Activated T-helper 1 cell treated with Interleukin-2 at 50 U/mL for 16 hours (primary cell): Measurements from ENCODE around the gene MAP2K6.
"Not testable (repeated sequence)": the region's sequence is repeated elsewhere in the genome, so short reads cannot be mapped to it uniquely, and the experiment has no call there.

ENCODE experiments used
- DNase-seq: peaks from one replicate; pipeline ENCODE4 v3.0.0-alpha.2; 2020; ENCODE audit warnings: low read depth

MAP2K6 gene

GRCh38 chr17:69457603-69458002 lies 43.1 kb downstream of the MAP2K6 start:
- no peak for DNase-seq

- DNase-seq = no peak
These were observed 46.7 kb downstream of the MAP2K6 start for GRCh38 chr17:69460963-69461922.

GRCh38 chr17:69461951-69462369 lies 47.5 kb downstream of the MAP2K6 start:
- DNase-seq = no peak

DNA sequence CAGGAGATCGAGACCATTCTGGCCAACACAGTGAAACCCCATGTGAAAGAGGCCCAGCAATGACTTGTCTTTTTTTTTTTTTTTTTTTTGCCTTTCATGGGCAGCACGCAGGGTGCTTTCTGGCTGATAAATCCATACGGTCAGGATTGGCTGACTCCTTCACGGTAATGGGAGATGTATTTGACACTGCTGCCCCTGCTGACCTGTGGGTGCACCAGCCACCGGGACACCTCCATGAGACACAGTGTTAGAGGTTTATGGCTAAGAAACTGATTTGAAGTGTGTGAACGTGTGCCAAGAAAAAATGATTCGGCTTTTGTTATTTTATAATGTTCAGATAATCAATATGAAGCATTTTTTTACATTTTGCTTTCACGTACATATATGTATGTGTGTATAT lies 48.4 kb downstream of the MAP2K6 start:
- DNase-seq = no peak

GRCh38 chr17:69466451-69466850 lies 52.0 kb downstream of the MAP2K6 start:
- DNase-seq = no peak

- DNase-seq = no peak
These were observed 52.6 kb downstream of the MAP2K6 start for GRCh38 chr17:69466905-69467667.

- DNase-seq = no peak
These were observed 53.7 kb downstream of the MAP2K6 start for GRCh38 chr17:69468207-69468606.

DNA sequence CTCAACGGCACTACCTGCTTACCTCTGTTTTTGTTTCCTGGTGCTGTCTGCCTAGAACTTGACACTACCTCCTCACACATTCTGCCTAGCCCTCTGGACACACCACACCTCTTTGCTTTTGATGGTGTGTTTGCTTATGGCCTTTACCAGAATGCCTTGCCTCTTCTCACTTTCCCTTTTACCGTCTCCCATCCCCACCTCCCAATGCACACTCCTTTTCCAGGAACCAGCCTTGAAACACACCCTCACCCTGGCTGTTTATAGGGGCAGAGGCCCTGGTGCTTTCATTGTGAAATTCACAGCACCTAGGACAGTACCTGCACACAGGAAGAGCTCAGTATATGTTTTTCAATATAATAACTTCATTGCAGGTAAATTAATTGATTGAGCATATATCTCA lies 56.2 kb downstream of the MAP2K6 start:
- DNase-seq = no peak

DNA sequence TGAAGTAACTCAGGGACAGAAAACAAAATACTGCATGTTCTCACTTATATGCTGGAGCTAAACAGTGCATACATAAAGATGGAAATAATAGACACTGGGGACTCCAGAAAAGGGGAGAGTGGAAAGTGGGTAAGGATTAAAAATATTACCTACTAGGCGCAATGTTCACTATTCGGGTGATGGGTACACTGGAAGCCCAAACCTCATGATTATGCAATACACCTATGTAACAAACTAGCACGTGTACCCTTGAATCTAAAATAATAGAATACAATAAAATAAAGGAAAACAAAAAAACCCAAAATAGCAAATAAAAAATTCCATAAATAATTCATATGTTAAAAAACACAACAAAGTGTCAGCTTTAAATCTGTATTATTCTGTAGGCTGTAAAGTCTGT lies 56.9 kb downstream of the MAP2K6 start:
- no peak for DNase-seq

DNA sequence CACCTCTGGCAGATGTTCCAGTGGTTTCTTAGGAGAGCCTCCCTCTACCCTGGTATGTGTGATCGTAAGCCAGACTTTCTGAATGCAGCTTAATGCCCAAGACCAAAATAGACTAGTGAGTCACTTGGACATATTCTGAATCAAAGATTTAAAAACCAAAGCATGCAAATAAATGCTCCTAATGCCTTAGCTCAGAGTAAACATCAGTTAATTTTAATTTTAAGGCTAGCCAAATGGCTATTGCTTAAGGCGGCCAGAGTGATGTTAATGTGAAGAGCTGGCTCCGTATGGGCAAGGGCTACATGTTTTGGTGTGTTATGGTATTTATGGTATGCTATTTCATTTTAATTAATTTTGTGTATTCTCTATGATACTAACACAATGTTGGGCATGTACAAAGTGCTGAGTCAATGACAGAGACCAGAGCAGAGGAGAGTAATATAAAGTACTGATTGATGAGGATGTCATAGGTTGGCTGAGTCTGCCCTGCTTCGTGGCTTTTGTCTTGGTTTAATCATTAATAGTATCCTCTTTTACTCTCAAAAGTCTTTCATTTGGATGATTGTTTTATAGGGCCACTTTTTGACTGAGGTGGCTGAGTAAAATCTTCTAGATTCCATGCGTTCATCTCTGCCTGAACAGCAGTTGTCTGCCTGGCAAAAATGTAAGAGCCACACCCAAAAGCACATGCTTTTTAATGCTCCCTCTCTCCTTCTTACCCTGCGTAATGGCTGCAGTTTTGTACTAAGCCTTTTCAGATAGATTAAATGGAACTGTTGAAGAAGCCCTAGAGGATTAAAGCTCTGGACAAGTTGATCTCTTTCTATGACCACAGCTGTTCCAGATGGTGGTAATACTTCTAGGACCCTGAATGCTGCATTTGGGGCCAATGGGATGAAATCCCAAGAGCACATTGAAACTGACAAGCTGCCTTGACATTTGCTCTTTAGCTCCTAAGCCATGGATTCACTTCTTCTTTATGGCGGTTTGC lies 59.6 kb downstream of the MAP2K6 start:
- no peak for DNase-seq

DNA sequence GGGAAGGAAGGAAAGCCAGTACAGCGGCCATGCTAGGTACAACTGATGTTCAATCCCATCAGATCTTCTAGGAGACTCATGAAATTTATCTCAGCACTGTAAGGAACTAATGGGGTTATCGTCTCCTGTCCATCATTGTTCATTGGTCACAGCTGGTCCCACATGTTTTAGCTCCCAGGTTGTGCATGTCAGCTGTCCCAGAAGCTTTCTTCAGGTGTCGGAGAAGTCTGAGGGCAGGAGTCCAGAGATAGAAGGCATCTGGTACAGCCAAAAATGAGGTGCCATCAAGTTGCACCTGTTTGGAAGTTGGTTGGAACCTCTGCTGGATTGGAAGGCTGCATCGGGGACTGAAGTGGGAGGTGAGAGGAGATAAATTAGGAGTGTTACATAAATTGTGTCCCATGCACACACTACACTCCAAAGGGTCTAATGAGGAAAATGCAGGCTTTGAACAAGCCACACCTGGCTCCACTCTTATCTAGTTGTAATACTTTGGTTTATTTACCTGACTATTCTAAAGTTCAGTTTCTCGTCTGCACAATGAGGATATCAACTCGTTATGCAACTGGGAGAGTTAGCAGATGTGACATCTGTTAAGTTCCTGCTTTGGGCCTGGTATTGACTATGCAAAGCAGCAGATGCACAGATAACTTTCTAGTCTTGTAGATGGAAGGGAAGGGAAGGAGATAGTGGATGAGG lies 62.9 kb downstream of the MAP2K6 start:
- no peak for DNase-seq

DNA sequence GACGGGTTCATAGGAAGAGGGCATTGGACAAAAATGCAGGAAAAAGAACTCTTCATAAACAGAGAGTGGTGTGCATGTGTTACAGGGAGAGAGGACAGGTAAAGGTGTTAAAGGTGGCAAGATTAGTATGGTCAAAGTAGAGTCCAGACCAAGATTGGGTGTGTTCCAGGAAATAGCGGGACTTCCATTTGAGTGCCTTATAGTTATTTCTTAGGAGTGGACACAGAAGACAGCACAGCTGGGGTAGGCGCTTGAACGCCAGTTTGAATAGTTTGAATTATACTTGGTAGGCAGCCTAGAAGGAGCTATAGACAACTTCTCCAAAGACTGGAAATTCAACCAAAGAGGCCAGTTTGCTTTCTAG lies 63.4 kb downstream of the MAP2K6 start:
- no peak for DNase-seq

DNA sequence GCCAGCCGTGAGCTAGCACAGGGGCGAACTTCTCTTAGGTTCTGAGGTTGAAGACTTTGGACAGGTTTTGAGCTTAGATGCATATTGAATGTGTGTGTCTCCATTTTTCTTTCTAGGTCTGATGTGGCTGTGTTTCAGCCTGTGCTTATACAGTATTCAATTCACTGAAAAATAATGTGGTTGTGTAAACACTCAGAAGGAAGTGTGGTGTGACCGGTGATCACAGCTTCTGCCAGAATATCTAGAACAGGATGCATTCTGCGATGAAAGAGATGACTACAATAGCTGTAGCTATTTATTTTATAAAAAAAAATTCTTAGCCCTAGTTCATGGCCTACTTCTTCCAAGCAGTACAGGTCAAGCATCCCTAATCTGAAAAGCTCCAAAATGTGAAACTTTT lies 64.4 kb downstream of the MAP2K6 start:
- DNase-seq = no peak

- DNase-seq = not testable (repeated sequence)
These were observed 65.3 kb downstream of the MAP2K6 start for GRCh38 chr17:69479756-69480155.

- no peak for DNase-seq
These were observed 65.7 kb downstream of the MAP2K6 start for GRCh38 chr17:69480245-69480644.

DNA sequence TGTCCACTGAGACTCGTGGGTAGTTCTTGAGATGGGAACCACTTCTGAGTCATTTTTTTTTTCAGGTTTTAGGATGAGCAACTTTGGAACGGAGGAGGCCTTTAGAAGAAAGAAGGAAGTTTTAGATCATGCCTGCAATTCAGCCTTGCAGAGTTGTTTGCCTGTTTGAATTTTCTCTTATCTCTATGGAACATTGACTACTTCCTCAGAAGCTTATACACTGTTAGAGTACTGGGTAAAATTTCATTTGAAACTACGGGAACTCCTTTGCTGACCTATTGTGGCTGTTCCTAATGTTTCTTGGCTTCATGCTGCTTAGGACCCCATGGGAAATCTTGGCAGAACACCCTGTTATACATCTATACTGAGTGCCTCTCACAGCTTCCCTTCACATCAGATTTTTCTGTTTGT lies 70.8 kb downstream of the MAP2K6 start:
- DNase-seq = no peak

DNA sequence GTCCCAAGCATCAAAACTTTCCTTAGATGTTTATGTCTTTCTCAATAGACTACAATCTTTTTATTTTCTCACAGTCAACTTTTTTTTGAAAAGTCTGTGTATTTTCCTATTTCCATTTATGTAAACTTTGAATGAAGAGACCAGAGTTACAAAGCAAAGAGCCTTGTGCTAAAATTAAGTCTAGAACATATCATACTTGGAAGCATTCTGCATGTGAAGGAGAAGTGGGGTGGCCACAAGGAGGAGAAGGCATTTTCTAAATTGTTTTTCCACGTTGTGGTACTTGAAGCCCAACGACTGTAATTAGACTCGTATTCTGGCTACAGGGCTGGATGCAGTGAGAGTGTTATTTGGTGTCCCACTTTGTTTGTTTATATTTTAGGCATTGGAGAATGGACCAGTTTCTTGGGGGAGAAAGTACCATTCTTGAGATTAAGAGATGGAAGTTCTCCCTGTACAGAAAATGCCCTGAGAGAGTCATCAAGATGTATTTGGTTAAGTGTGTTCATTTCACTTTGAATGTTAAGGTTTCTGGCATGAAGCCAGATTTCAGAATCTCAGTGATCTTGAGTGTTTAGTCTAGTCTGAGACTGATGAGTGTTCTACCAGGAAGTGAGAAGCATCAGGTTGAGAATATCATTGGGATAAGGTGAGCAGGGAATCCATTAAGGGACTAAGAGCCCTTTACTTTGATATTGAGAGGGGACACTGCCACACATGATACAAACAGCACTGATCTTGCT lies 71.6 kb downstream of the MAP2K6 start:
- no peak for DNase-seq

DNA sequence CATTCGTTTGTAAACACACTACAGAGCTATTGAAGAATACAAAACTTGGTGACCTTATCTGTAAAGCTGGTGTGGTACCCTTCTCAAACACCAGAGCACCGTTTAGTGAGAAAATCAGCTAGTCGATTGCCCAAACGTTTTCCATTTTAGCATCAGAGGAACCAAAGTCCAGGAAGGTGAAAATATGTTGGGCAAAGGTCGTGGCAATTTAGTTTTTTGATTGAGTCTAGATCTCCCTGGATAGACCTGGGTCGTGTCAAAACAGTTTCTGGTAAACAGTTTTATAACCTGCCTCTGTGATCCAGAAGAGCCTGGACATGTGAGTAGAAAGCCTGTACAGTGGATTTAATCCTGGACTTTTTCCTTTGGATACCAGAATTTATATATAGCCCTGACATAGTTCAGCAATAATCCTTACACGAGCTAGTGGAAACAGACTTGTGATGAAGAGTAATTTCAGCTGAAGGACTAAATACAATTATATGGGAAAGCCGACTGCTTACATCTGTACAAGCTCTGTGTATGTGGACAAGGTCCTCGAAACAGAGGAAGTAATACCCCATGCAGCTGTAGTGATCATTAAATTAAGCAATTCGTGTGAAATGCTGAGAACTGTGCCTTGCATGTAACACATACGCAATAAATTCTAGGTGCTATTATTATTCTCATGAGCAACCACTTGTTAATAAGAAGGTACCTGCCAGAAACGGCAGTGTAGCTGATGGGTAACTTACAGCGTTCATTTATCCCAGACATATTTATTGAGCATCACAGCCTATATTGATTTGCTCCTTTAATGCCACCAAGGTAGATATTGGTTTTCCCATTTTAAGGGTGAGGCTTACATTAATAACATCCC lies 72.5 kb downstream of the MAP2K6 start:
- DNase-seq = no peak

- no peak for DNase-seq
These were observed 74.8 kb downstream of the MAP2K6 start for GRCh38 chr17:69489313-69489712.
